Endothelial cell (in vitro differentiated cells): ENCODE measurements around the gene TNFSF18. TPM values are rescaled to one million over a fixed set of nuclear protein-coding genes. Genes with fewer than 3 reads are reported as not detected.
"Not testable (repeated sequence)": the region's sequence is repeated elsewhere in the genome, so short reads cannot be mapped to it uniquely, and the experiment has no call there.

Experiments used
- DNase-seq: peaks from one replicate; pipeline ENCODE4 v3.0.0; 2021; ENCODE audit warnings: low spot score
- H3K27ac Mint-ChIP-seq: one replicate; pipeline ENCODE4 v1.8.0; 2021; ENCODE audit warnings: mixed read lengths, inconsistent platforms; ENCODE audit not compliant: unreplicated experiment
- H3K27me3 Mint-ChIP-seq: one replicate; pipeline ENCODE4 v1.8.0; 2021; ENCODE audit warnings: mild to moderate bottlenecking, moderate library complexity, mixed read lengths, inconsistent platforms; ENCODE audit not compliant: unreplicated experiment
- H3K36me3 Mint-ChIP-seq: one replicate; pipeline ENCODE4 v1.8.0; 2021; ENCODE audit warnings: mild to moderate bottlenecking, low read depth, mixed read lengths, inconsistent platforms; ENCODE audit not compliant: unreplicated experiment
- H3K4me1 Mint-ChIP-seq: one replicate; pipeline ENCODE4 v1.8.0; 2021; ENCODE audit warnings: mild to moderate bottlenecking, mixed read lengths, inconsistent platforms; ENCODE audit not compliant: unreplicated experiment
- H3K4me3 Mint-ChIP-seq: one replicate; pipeline ENCODE4 v1.8.0; 2021; ENCODE audit warnings: mild to moderate bottlenecking, mixed read lengths, inconsistent platforms; ENCODE audit not compliant: unreplicated experiment
- H3K9me3 Mint-ChIP-seq: one replicate; pipeline ENCODE4 v1.8.0; 2021; ENCODE audit warnings: mixed read lengths, inconsistent platforms; ENCODE audit not compliant: unreplicated experiment
- CTCF ChIP-seq: fragments of 200-600 bp; sonication (generic); IDR thresholded peaks from one replicate; pipeline ENCODE4 v1.5.0; 2021; ENCODE audit warnings: antibody characterized with exemption; ENCODE audit not compliant: unreplicated experiment
- total RNA-seq: library from RNA; stranded (reverse); fragmentation: NEBNext Ultra II Directional; extraction: Animal tissue kit (Norgen Biotek cat#: 25700); gene quantifications from one replicate; pipeline ENCODE4 v1.2.1, GENCODE V29; 2021; ENCODE audit not compliant: unreplicated experiment

The TNFSF18 gene
- total RNA-seq, 1 donor from 2014 or later: 0.33 TPM

GRCh38 chr1:173094541-173094940 is 43.8 kb upstream of the TNFSF18 start:
- Mint-ChIP-seq H3K4me1 (no peaks in the 10 kb centered on the region), H3K9me3 (no peaks in the 10 kb centered on the region), H3K4me3 (no peak overlapping the region), H3K27me3 (peaks cover 5% of the 10 kb centered on the region), H3K36me3 (no peaks in the 10 kb centered on the region), H3K27ac (no peak overlapping the region)
- DNase-seq: no peak
- TF ChIP-seq CTCF: no peak

GRCh38 chr1:173093691-173094445 is 43.1 kb upstream of the TNFSF18 start:
- no peak for DNase-seq
- TF ChIP-seq CTCF: no peak
- no peaks in the 10 kb centered on the region for H3K4me1 Mint-ChIP-seq

GRCh38 chr1:173084292-173084691 is 33.6 kb upstream of the TNFSF18 start:
- no peaks in the 10 kb centered on the region for H3K9me3 Mint-ChIP-seq
- no peak overlapping the region for H3K27ac Mint-ChIP-seq
- H3K36me3 Mint-ChIP-seq: no peaks in the 10 kb centered on the region
- H3K4me1 Mint-ChIP-seq: no peaks in the 10 kb centered on the region
- no peak overlapping the region for H3K4me3 Mint-ChIP-seq
- no peaks in the 10 kb centered on the region for H3K27me3 Mint-ChIP-seq
- no peak for TF ChIP-seq CTCF
- DNase-seq: no peak

More at GRCh38 chr1:173093691-173094445, 43.1 kb upstream of the TNFSF18 start:
- Mint-ChIP-seq H3K4me3 (no peak overlapping the region), H3K27me3 (peaks cover 5% of the 10 kb centered on the region), H3K36me3 (no peaks in the 10 kb centered on the region), H3K9me3 (no peaks in the 10 kb centered on the region), H3K27ac (no peak overlapping the region)

- Mint-ChIP-seq H3K36me3 (no peaks in the 10 kb centered on the region), H3K9me3 (no peaks in the 10 kb centered on the region), H3K27me3 (no peaks in the 10 kb centered on the region), H3K4me1 (no peaks in the 10 kb centered on the region), H3K4me3 (no peak overlapping the region), H3K27ac (no peak overlapping the region)
- no peak for DNase-seq
- TF ChIP-seq CTCF: no peak
These were observed 32.2 kb upstream of the TNFSF18 start for GRCh38 chr1:173082913-173083312.

- H3K27me3 Mint-ChIP-seq: peaks cover 10% of the 10 kb centered on the region
- H3K9me3 Mint-ChIP-seq, H3K27ac Mint-ChIP-seq, DNase-seq, H3K36me3 Mint-ChIP-seq, H3K4me1 Mint-ChIP-seq, H3K4me3 Mint-ChIP-seq: not testable (repeated sequence)
These were observed 23.5 kb upstream of the TNFSF18 start for GRCh38 chr1:173074217-173074616.
